Endothelial cell of umbilical vein (primary cell): ENCODE results near the gene TMEM178B.

Experiments used
- CTCF ChIP-seq, 2 donors: IDR thresholded peaks; 1 replicate in 1 of 2; 2 replicates in 1 of 2; pipeline ENCODE4 v1.5.1; 2011; ENCODE audit warnings: low read length in 2 of 2, mild to moderate bottlenecking in 2 of 2, moderate library complexity in 2 of 2, control low read depth in 1 of 2, inconsistent platforms in 1 of 2, low read depth in 1 of 2; ENCODE audit not compliant: insufficient read depth in 1 of 2; ENCODE audit errors: extremely low read depth in 1 of 2
- EZH2 ChIP-seq: IDR thresholded peaks from 2 replicates; pipeline ENCODE4 v1.6.1; 2012; ENCODE audit warnings: borderline replicate concordance, low read depth, mild to moderate bottlenecking, moderate library complexity, low read length, inconsistent platforms; ENCODE audit not compliant: severe bottlenecking
- JUN ChIP-seq: IDR thresholded peaks from 2 replicates; pipeline ENCODE4 v1.6.1; 2011; ENCODE audit warnings: borderline replicate concordance, low read depth; ENCODE audit not compliant: insufficient read length, insufficient read depth
- MYC ChIP-seq: IDR thresholded peaks from one replicate; pipeline ENCODE4 v1.6.1; 2011; ENCODE audit warnings: mild to moderate bottlenecking, low read depth, low read length
- POLR2A ChIP-seq: IDR thresholded peaks from 2 replicates; pipeline ENCODE4 v1.6.1; 2012; ENCODE audit warnings: low read depth, mild to moderate bottlenecking, control low read depth, low read length
- POLR2AphosphoS5 ChIP-seq: IDR thresholded peaks from 2 replicates; pipeline ENCODE4 v1.6.1; 2012; ENCODE audit warnings: low read depth, mild to moderate bottlenecking, control low read depth, low read length, moderate library complexity; ENCODE audit not compliant: insufficient read depth

GRCh38 chr7:141486959-141487358, 413.1 kb downstream of the TMEM178B start:
- TF ChIP-seq MYC (no peak), JUN (no peak), CTCF (IDR thresholded peaks at IDR 0.05; ENCODE audit: extremely low read depth in 1 of 2, insufficient read depth in 1 of 2, low read depth in 1 of 2, low read length in 2 of 2) (no peak), POLR2AphosphoS5 (no peak), EZH2 (no peak), POLR2A (no peak)
